B cell (primary cell): ENCODE results near the gene MAMLD1. TPM values are rescaled to one million over a fixed set of nuclear protein-coding genes. Genes with fewer than 3 reads are reported as not detected.

ENCODE experiments used
- ATAC-seq: fragments of 200-7000 bp; cut with Tn5 transposase; one replicate; pipeline ENCODE4 v1.10.0; 2021; ENCODE audit warnings: low read depth, mild to moderate bottlenecking, moderate number of reproducible peaks, moderate library complexity
- CTCF ChIA-PET: fragments of 350-600 bp; sonication (Branson Sonifier 250); formaldehyde crosslinking; loops from one replicate; lab custom pipeline; 2021; ENCODE audit warnings: antibody characterized with exemption, inconsistent platforms; lab: Charles Lee
- POLR2A ChIA-PET: fragments of 350-600 bp; sonication (Branson Sonifier 250); formaldehyde crosslinking; loops from one replicate; lab custom pipeline; 2021; ENCODE audit warnings: antibody characterized with exemption; lab: Charles Lee
- DNase-seq: peaks from one replicate; pipeline ENCODE4 v3.0.0; 2013
- H2AFZ ChIP-seq: 2 replicates; pipeline ENCODE4 v1.6.1; 2012; ENCODE audit warnings: mild to moderate bottlenecking, low read depth, low read length; ENCODE audit not compliant: insufficient read depth, poor library complexity, severe bottlenecking
- H3K27ac ChIP-seq, 2 donors: 1 replicate in 1 of 2; 2 replicates in 1 of 2; pipeline ENCODE4 v1.5.1; 2012 to 2013; ENCODE audit warnings: low read length in 2 of 2, mild to moderate bottlenecking in 2 of 2, moderate library complexity in 1 of 2
- H3K27me3 ChIP-seq, 4 experiments: fragments of 200-600 bp in 1 of 4; sonication (generic) in 1 of 4; replicated peaks in 1 of 4; 1 replicate in 2 of 4; 2 replicates in 2 of 4; pipeline versions ENCODE4 v1.6.1 to v1.7.0; 2013 to 2016; ENCODE audit warnings: low read length in 3 of 4, mild to moderate bottlenecking in 2 of 4, mixed read lengths in 1 of 4, moderate library complexity in 1 of 4; ENCODE audit not compliant: insufficient read depth in 4 of 4, control insufficient read depth in 3 of 4; ENCODE audit errors: control extremely low read depth in 1 of 4
- H3K36me3 ChIP-seq, 2 experiments: replicated peaks in 1 of 2; 1 replicate in 1 of 2; 2 replicates in 1 of 2; pipeline versions ENCODE4 v1.6.1 to v1.7.1; 2013; ENCODE audit warnings: low read length in 1 of 2; ENCODE audit not compliant: insufficient read depth in 2 of 2, control insufficient read depth in 1 of 2; ENCODE audit errors: control extremely low read depth in 1 of 2, extremely low read depth in 1 of 2
- H3K4me1 ChIP-seq, 2 donors: fragments of 200-600 bp in 1 of 2; sonication (generic) in 1 of 2; 1 replicate in 1 of 2; 2 replicates in 1 of 2; pipeline versions ENCODE4 v1.5.1 to v1.6.1; 2013 to 2017; ENCODE audit warnings: low read length in 2 of 2; ENCODE audit not compliant: control insufficient read depth in 2 of 2, insufficient read depth in 2 of 2
- H3K4me2 ChIP-seq: replicated peaks from 2 replicates; pipeline ENCODE3; 2012; ENCODE audit warnings: mild to moderate bottlenecking, low read depth, low read length; ENCODE audit not compliant: poor library complexity, severe bottlenecking
- H3K4me3 ChIP-seq, 5 experiments: fragments of 200-600 bp in 1 of 5; sonication (generic) in 1 of 5; 1 replicate in 3 of 5; 2 replicates in 2 of 5; pipeline versions ENCODE4 v1.5.1 to v1.7.0; 2011 to 2016; ENCODE audit warnings: low read length in 4 of 5, mild to moderate bottlenecking in 4 of 5, low read depth in 2 of 5, control low read depth in 1 of 5, moderate library complexity in 1 of 5; ENCODE audit not compliant: insufficient read depth in 1 of 5; ENCODE audit errors: control extremely low read depth in 1 of 5, extremely low read depth in 1 of 5
- H3K79me2 ChIP-seq: fragments of 200-600 bp; sonication (generic); one replicate; pipeline ENCODE4 v1.6.0; 2016; ENCODE audit warnings: low read length; ENCODE audit not compliant: control insufficient read depth, insufficient read depth
- H3K9ac ChIP-seq: fragments of 200-600 bp; sonication (generic); 2 replicates; pipeline ENCODE4 v1.6.1; 2017; ENCODE audit warnings: mild to moderate bottlenecking, low read length, moderate library complexity
- H3K9me3 ChIP-seq, 3 donors: one replicate each; pipeline versions ENCODE4 v1.6.1 to v1.7.1; 2013; ENCODE audit warnings: low read length in 2 of 3; ENCODE audit not compliant: control insufficient read depth in 2 of 3, insufficient read depth in 1 of 3; ENCODE audit errors: control extremely low read depth in 1 of 3
- H4K20me1 ChIP-seq: 2 replicates; pipeline ENCODE4 v1.6.0; 2012; ENCODE audit warnings: mild to moderate bottlenecking, low read length; ENCODE audit not compliant: insufficient read depth, control insufficient read depth, poor library complexity, severe bottlenecking
- H3K27ac Mint-ChIP-seq: one replicate; pipeline ENCODE4 v1.8.0; 2021; ENCODE audit warnings: mixed read lengths
- H3K27me3 Mint-ChIP-seq: one replicate; pipeline ENCODE4 v1.8.0; 2021; ENCODE audit warnings: mixed read lengths
- H3K4me1 Mint-ChIP-seq: one replicate; pipeline ENCODE4 v1.8.0; 2021; ENCODE audit warnings: mixed read lengths
- H3K4me3 Mint-ChIP-seq: one replicate; pipeline ENCODE4 v1.8.0; 2021; ENCODE audit warnings: mixed read lengths
- H3K9me3 Mint-ChIP-seq: one replicate; pipeline ENCODE4 v1.8.0; 2022; ENCODE audit warnings: mixed read lengths; ENCODE audit not compliant: insufficient read depth
- EZH2 ChIP-seq: IDR thresholded peaks from 2 replicates; pipeline ENCODE4 v1.6.1; 2012; ENCODE audit warnings: borderline replicate concordance, low read depth, mild to moderate bottlenecking, moderate library complexity, low read length; ENCODE audit not compliant: insufficient read depth, poor library complexity, severe bottlenecking
- WGBS: methylation state at CpG from one replicate; pipeline ENCODE4 v1.1.5; 2013; ENCODE audit warnings: missing lambda C conversion rate; ENCODE audit not compliant: insufficient coverage; 5-methylcytosine and 5-hydroxymethylcytosine counted together
- intact Hi-C: fragments of 100-400 bp; cut with micrococcal nuclease; formaldehyde crosslinking; loops from one replicate; pipeline ENCODE4 v1.10.0; 2022
- polyA plus RNA-seq: library from polyadenylated mRNA; depleted of rRNA; stranded (reverse); fragments of >200 nt; gene quantifications from 2 replicates; pipeline ENCODE4 v1.2.3, GENCODE V29; 2012
- total RNA-seq, 2 donors: library from RNA; stranded (reverse); fragments of 120-200 nt in 1 of 2; gene quantifications; 1 replicate in 1 of 2; 2 replicates in 1 of 2; pipeline versions ENCODE4 v1.2.3 to v1.2.4, GENCODE V29; 2013 to 2022
- TF ChIP-seq, protein P1 (sequence below): fragments of 200-600 bp; IDR thresholded peaks from one replicate; pipeline ENCODE4 v1.8.0; 2022; ENCODE audit warnings: antibody characterized with exemption, mild to moderate bottlenecking

The MAMLD1 gene
- total and polyA plus RNA-seq, 2 donors (not counting 1 experiment from before 2014, with no cell fraction given): 1.4 to 1.9 TPM

DNA sequence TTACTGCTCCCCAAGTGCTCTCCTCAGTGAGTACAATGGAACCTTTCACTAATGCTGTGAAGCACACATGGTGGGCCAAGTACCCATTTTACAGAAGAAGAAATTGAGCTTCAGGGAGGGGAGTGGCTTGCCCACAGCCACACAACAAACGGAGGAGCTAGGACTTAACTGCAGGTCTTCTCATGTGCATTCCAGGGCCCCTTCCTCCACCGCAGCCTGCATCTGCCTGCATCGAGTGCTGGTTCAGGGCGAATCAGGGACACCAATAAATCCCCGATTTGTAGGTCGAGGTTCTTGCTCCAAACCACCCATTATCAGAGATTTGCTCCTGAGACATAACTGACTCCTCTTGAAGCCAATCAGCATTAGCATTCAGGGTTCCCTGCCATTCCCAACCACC, 100.9 kb downstream of the MAMLD1 start:
- TF ChIP-seq EZH2: no peak
- TF ChIP-seq, protein P1, sequence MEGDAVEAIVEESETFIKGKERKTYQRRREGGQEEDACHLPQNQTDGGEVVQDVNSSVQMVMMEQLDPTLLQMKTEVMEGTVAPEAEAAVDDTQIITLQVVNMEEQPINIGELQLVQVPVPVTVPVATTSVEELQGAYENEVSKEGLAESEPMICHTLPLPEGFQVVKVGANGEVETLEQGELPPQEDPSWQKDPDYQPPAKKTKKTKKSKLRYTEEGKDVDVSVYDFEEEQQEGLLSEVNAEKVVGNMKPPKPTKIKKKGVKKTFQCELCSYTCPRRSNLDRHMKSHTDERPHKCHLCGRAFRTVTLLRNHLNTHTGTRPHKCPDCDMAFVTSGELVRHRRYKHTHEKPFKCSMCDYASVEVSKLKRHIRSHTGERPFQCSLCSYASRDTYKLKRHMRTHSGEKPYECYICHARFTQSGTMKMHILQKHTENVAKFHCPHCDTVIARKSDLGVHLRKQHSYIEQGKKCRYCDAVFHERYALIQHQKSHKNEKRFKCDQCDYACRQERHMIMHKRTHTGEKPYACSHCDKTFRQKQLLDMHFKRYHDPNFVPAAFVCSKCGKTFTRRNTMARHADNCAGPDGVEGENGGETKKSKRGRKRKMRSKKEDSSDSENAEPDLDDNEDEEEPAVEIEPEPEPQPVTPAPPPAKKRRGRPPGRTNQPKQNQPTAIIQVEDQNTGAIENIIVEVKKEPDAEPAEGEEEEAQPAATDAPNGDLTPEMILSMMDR: no peak
- Histone ChIP-seq H3K4me2 (no peak overlapping the region), H3K36me3 (no peaks in the 10 kb centered on the region), H3K4me3 (no peak overlapping the region), H4K20me1 (no peaks in the 10 kb centered on the region), H3K9me3 (no peaks in the 10 kb centered on the region), H3K27me3 (no peaks in the 10 kb centered on the region), H3K27ac (no peak overlapping the region), H2AFZ (no peak overlapping the region), H3K9ac (no peak overlapping the region), H3K79me2 (no peaks in the 10 kb centered on the region), H3K4me1 (no peaks in the 10 kb centered on the region)
- CTCF ChIA-PET: interaction anchor here (1.5 kb wide), 1 partner anchor 10 kb away, joined by 4 read pairs; no protein-coding TSS in a partner anchor
- DNase-seq (no peak), ATAC-seq (no peak)
- WGBS: 93% methylated on average over 5 of the region's 6 CpGs
- H3K9me3 Mint-ChIP-seq: no peaks in the 10 kb centered on the region
- no peaks in the 10 kb centered on the region for H3K4me1 Mint-ChIP-seq
- H3K27ac Mint-ChIP-seq: no peak overlapping the region
- intact Hi-C loops: no loop called here
- POLR2A ChIA-PET: no interaction called here
- no peaks in the 10 kb centered on the region for H3K27me3 Mint-ChIP-seq
- H3K4me3 Mint-ChIP-seq: no peak overlapping the region

DNA sequence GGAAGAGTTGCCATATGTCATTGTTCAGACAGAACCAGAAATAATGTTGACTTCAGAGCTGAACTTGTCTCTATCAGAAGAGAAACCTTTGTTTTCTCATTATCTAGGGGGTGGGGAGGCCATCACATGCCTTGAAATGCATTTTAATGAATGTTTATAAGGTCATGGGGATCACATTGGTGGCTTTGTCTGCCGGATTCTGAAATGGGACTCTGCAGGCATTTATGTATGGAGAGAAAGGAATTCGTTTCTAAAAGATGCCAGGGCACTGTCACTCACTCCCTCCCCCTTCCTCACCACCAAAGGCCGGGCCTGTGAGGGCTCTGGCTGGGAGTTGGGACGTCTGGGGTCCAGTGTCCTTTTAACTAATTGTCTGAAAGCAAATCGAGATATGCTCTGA, 102.2 kb downstream of the MAMLD1 start:
- H3K27ac ChIP-seq: no peak overlapping the region
- H3K9me3 ChIP-seq: no peaks in the 10 kb centered on the region
- Mint-ChIP-seq H3K27ac (no peak overlapping the region), H3K27me3 (no peaks in the 10 kb centered on the region), H3K9me3 (no peaks in the 10 kb centered on the region), H3K4me3 (no peak overlapping the region), H3K4me1 (no peaks in the 10 kb centered on the region)
- no peaks in the 10 kb centered on the region for H3K36me3 ChIP-seq
- 80% methylated on average over 1 of the region's 5 CpGs for WGBS
- ATAC-seq: no peak
- H2AFZ ChIP-seq: no peak overlapping the region
- intact Hi-C loops: no loop called here
- no peak for DNase-seq
- no peaks in the 10 kb centered on the region for H3K27me3 ChIP-seq
- ChIA-PET POLR2A (no interaction called here), CTCF (no interaction called here)
- H3K4me2 ChIP-seq: no peak overlapping the region
- no peaks in the 10 kb centered on the region for H4K20me1 ChIP-seq
- no peaks in the 10 kb centered on the region for H3K4me1 ChIP-seq
- no peak overlapping the region for H3K9ac ChIP-seq
- no peak for TF ChIP-seq EZH2
- TF ChIP-seq, protein P1: no peak
- H3K4me3 ChIP-seq: no peak overlapping the region
- no peaks in the 10 kb centered on the region for H3K79me2 ChIP-seq
